PC-3 (cell line): ENCODE measurements around the gene GTF3C2. TPM values are rescaled to one million over a fixed set of nuclear protein-coding genes. Genes with fewer than 3 reads are reported as not detected.

Experiments
- ATAC-seq: fragments of 200-7000 bp; cut with Tn5 transposase; 2 replicates; pipeline ENCODE4 v1.9.1; 2020; ENCODE audit warnings: mild to moderate bottlenecking, moderate library complexity
- BruUV-seq: library from RNA; stranded (reverse); fragments of 400-500 nt; replicated peaks from 2 replicates; lab custom pipeline; 2021; lab: Mats Ljungman, UMichigan
- CTCF ChIA-PET: fragments of 300-600 bp; sonication (Branson Sonifier 250); formaldehyde crosslinking; loops from one replicate; lab custom pipeline; 2022; ENCODE audit warnings: antibody characterized with exemption; lab: Charles Lee
- POLR2A ChIA-PET: fragments of 300-600 bp; sonication (Branson Sonifier 250); formaldehyde crosslinking; loops from one replicate; lab custom pipeline; 2022; ENCODE audit warnings: antibody characterized with exemption; ENCODE audit not compliant: unreplicated experiment; lab: Charles Lee
- DNase-seq: peaks from one replicate; pipeline ENCODE4 v3.0.0-alpha.2; 2015
- H2AFZ ChIP-seq: fragments of 300-600 bp; sonication (generic); 2 replicates; pipeline ENCODE4 v1.6.0; 2016; ENCODE audit warnings: antibody characterized with exemption, low read length
- H3F3A ChIP-seq: fragments of 300-600 bp; sonication (generic); one replicate; pipeline ENCODE4 v1.6.0; 2017; ENCODE audit warnings: antibody characterized with exemption, low read length, control low read depth, mild to moderate bottlenecking; ENCODE audit not compliant: unreplicated experiment
- H3K27ac ChIP-seq: fragments of 300-600 bp; sonication (generic); 2 replicates; pipeline ENCODE4 v1.5.1; 2016; ENCODE audit warnings: mild to moderate bottlenecking, low read length
- H3K27me3 ChIP-seq: fragments of 300-600 bp; sonication (generic); 2 replicates; pipeline ENCODE4 v1.6.1; 2016; ENCODE audit warnings: low read length, mixed read lengths
- H3K36me3 ChIP-seq: fragments of 300-600 bp; sonication (generic); 2 replicates; pipeline ENCODE4 v1.6.1; 2016; ENCODE audit warnings: low read depth, mixed run types, low read length, mixed read lengths
- H3K4me1 ChIP-seq: fragments of 300-600 bp; sonication (generic); 2 replicates; pipeline ENCODE4 v1.5.1; 2016; ENCODE audit warnings: low read length; ENCODE audit not compliant: insufficient read depth
- H3K4me2 ChIP-seq: fragments of 300-600 bp; sonication (generic); 2 replicates; pipeline ENCODE4 v1.6.0; 2016; ENCODE audit warnings: low read length
- H3K4me3 ChIP-seq: fragments of 300-600 bp; sonication (generic); 2 replicates; pipeline ENCODE4 v1.5.1; 2016; ENCODE audit warnings: mild to moderate bottlenecking, low read length, mixed read lengths
- H3K79me2 ChIP-seq: fragments of 300-600 bp; sonication (generic); 2 replicates; pipeline ENCODE4 v1.6.1; 2017; ENCODE audit warnings: low read length, mixed read lengths
- H3K9ac ChIP-seq: fragments of 300-600 bp; sonication (generic); 2 replicates; pipeline ENCODE4 v1.6.0; 2016; ENCODE audit warnings: mild to moderate bottlenecking, low read length
- H3K9me2 ChIP-seq: fragments of 300-600 bp; sonication (generic); replicated peaks from 2 replicates; pipeline ENCODE4 v1.6.1; 2016; ENCODE audit warnings: mixed run types, low read length, mixed read lengths
- H3K9me3 ChIP-seq: fragments of 300-600 bp; sonication (generic); 2 replicates; pipeline ENCODE4 v1.6.1; 2016; ENCODE audit warnings: low read length, mixed read lengths
- H4K20me1 ChIP-seq: fragments of 300-600 bp; sonication (generic); 2 replicates; pipeline ENCODE4 v1.6.1; 2016; ENCODE audit warnings: low read length, mixed read lengths
- EZH2 ChIP-seq: fragments of 300-600 bp; sonication (generic); IDR thresholded peaks from one replicate; pipeline ENCODE4 v1.6.1; 2017; ENCODE audit warnings: antibody characterized with exemption, mild to moderate bottlenecking, low read length; ENCODE audit not compliant: unreplicated experiment
- EZH2phosphoT487 ChIP-seq: fragments of 300-600 bp; sonication (generic); IDR thresholded peaks from 2 replicates; pipeline ENCODE4 v1.6.1; 2018; ENCODE audit warnings: mild to moderate bottlenecking, antibody characterized with exemption, low read length, borderline replicate concordance
- intact Hi-C: fragments of 100-400 bp; cut with micrococcal nuclease; formaldehyde crosslinking; loops from 2 replicates; pipeline ENCODE4 v1.9.0; 2023
- total RNA-seq: library from RNA; depleted of rRNA; stranded (reverse); fragments of >200 nt; gene quantifications from 2 replicates; pipeline ENCODE4 v1.2.3, GENCODE V29; 2014
- TF ChIP-seq, protein P1 (sequence below): fragments of 300-600 bp; sonication (generic); conservative IDR thresholded peaks from 2 replicates; pipeline ENCODE4 v1.5.1; 2017; ENCODE audit warnings: antibody characterized with exemption, low read depth, mild to moderate bottlenecking, low read length

The GTF3C2 gene
- total RNA-seq, 1 experiment from 2014 or later = 82.2 TPM

DNA sequence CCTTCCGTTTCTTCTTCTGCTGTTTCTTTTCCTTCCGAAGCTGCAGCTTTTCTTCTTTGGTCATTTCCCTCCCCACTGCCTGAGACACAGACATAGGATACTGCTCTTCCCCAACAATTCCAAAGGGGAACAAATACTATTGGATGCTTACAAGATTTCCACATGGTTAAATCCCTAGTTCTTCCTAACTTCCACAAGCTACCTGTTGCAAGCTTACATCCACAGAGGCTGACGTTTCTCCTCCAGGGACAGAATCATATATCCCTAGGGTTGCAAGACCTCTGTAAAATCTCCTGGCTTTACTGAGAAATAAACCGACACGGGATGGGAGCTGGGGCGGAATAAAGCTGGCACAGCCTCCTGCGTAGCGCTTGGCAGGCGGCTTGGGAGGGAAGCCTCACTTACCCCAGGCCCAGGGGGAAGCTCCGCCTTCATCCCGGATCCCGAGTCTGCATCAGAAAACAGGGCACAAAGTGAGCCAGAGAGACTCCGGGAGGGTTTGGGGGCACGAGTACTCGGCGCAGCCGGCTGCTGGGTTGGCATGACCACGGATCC lies 13.0 kb upstream of the GTF3C2 start:
- peak overlapping the region; percentile 50 for H3K27ac ChIP-seq
- intact Hi-C loops = loop anchor here (1.0 kb wide), 3 partner anchors 13 to 298 kb away; partner anchors contain the start of genes GTF3C2 and OST4
- peak overlapping the region; percentile 83 for H3K4me2 ChIP-seq
- peak overlapping the region; percentile 76 for H3K4me3 ChIP-seq
- H3F3A ChIP-seq = no peaks in the 10 kb centered on the region
- H3K9me3 ChIP-seq = no peaks in the 10 kb centered on the region
- peaks cover 27% of the 10 kb centered on the region for H3K36me3 ChIP-seq
- H3K79me2 ChIP-seq = peaks cover 48% of the 10 kb centered on the region
- ChIA-PET POLR2A (interaction anchor here (0.6 to 1.0 kb wide), 2 partner anchors 40 to 48 kb away, joined by 3 to 5 read pairs; partner anchors contain the start of gene PPM1G), CTCF (interaction anchor here (0.5 kb wide), 1 partner anchor 12 kb away, joined by 3 read pairs; no protein-coding TSS in a partner anchor)
- peak overlapping the region; percentile 88 for H3K9ac ChIP-seq
- peak overlapping the region; percentile 90 for H2AFZ ChIP-seq
- peak; percentile 43 for ATAC-seq
- TSS peak; percentile 51 for BruUV-seq
- no peaks in the 10 kb centered on the region for H3K9me2 ChIP-seq
- no peaks in the 10 kb centered on the region for H3K27me3 ChIP-seq
- H3K4me1 ChIP-seq = peaks cover 35% of the 10 kb centered on the region
- H4K20me1 ChIP-seq = no peaks in the 10 kb centered on the region
- TF ChIP-seq, protein P1, sequence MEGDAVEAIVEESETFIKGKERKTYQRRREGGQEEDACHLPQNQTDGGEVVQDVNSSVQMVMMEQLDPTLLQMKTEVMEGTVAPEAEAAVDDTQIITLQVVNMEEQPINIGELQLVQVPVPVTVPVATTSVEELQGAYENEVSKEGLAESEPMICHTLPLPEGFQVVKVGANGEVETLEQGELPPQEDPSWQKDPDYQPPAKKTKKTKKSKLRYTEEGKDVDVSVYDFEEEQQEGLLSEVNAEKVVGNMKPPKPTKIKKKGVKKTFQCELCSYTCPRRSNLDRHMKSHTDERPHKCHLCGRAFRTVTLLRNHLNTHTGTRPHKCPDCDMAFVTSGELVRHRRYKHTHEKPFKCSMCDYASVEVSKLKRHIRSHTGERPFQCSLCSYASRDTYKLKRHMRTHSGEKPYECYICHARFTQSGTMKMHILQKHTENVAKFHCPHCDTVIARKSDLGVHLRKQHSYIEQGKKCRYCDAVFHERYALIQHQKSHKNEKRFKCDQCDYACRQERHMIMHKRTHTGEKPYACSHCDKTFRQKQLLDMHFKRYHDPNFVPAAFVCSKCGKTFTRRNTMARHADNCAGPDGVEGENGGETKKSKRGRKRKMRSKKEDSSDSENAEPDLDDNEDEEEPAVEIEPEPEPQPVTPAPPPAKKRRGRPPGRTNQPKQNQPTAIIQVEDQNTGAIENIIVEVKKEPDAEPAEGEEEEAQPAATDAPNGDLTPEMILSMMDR = no peak
- TF ChIP-seq EZH2 = no peak
- no peak for TF ChIP-seq EZH2phosphoT487
- DNase-seq = peak; percentile 54

DNA sequence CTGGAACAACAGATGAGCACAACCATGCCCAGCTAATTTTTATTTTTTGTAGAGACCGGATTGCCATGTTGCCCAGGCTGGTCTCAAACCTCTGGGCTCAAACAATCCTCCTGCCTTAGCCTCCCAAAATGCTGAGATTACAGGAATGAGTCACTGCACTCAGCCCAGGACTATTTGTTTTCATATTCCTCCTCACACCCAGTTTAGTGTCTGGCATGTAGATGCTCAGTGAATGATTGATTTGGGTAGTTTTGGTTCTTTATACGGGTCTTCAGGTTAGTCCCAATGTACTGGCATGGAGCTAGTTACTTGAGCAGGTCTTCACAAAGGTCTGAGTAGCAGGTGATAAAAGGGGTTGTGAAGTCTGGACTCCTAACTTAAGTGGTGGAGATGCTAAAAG lies 7.4 kb upstream of the GTF3C2 start:
- Histone ChIP-seq H3K4me1 (peaks cover 9% of the 10 kb centered on the region), H3K4me3 (no peak overlapping the region), H3K9me2 (no peaks in the 10 kb centered on the region), H3K9me3 (no peaks in the 10 kb centered on the region), H3F3A (no peaks in the 10 kb centered on the region), H3K79me2 (peaks cover 11% of the 10 kb centered on the region), H4K20me1 (no peaks in the 10 kb centered on the region), H2AFZ (no peak overlapping the region), H3K9ac (no peak overlapping the region), H3K27me3 (no peaks in the 10 kb centered on the region), H3K36me3 (peaks cover 34% of the 10 kb centered on the region), H3K27ac (no peak overlapping the region), H3K4me2 (no peak overlapping the region)
- DNase-seq (no peak), ATAC-seq (0 out of 2 replicates have a peak, but pooled peaks have one; percentile 18)
- intact Hi-C loops = no loop called here
- CTCF ChIA-PET = no interaction called here
- POLR2A ChIA-PET = no interaction called here
- BruUV-seq = no TSS peak
- TF ChIP-seq EZH2 (no peak), EZH2phosphoT487 (no peak)
- TF ChIP-seq, protein P1 = no peak
